Occipital lobe (tissue), 3 donors: Measurements from ENCODE around the gene GRK5. TPM values are rescaled to one million over a fixed set of nuclear protein-coding genes. Genes with fewer than 3 reads are reported as not detected.

Experiments
- DNase-seq: peaks from one replicate; lab custom pipeline; 2025; lab: John Stamatoyannopoulos, UW
- small RNA-seq: library from RNA; depleted of rRNA; stranded (forward); fragments of <200 nt; gene quantifications from one replicate; pipeline ENCODE3, GENCODE V24; 2014
- total RNA-seq: library from RNA; depleted of rRNA; stranded (reverse); fragments of >200 nt; gene quantifications from one replicate; pipeline ENCODE4 v1.2.3, GENCODE V29; 2014

The GRK5 gene
- total RNA-seq, 1 donor from 2014 or later = 17.3 TPM

DNA sequence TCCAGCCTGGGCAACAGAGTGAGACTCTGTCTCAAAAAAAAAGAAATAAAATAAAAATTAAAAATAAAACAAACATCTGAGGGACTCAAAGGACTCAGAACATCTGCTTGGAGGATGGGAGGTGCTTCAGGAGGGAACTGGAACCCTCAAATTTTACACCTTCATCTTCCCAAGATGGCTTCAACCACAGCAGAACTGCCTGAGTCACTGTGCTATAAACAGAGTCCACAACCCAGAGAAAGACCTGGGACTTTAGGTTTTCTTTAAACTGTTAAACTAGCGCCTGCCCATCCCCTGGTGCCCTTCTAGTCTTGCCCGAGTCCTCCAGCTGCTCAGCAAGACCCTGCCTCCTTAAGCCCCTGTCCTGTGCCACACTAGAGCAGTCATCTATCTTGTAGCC, 294.3 kb downstream of the GRK5 start:
- no peak for DNase-seq

GRCh38 chr10:119502209-119502608, 294.8 kb downstream of the GRK5 start:
- DNase-seq = no peak

DNA sequence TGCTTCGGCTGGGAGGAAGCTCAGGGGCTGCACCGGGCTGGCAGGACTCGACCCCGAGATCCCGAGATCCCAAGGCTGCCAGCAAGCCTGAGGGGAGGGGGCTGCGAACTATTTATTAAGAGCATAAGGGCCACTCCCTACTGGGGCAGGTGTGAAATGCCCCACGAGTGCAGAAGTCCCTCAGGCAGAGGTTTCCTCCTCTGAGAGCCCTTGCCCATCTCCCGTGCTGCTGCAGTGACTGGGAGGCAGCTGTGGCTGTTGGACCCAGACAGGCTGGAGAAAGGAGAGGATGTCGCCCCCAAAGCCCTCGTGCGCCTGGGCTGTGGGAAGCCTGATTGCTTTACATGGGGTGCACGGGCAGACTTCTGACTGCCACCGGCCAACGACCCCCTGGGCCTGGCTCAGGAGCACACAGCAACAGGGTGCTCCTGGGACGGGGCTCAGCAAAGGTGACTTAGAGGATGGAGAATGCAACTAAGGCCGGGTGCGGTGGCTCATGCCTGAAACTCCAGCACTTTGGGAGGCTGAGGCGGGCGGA, 295.3 kb downstream of the GRK5 start:
- no peak for DNase-seq

GRCh38 chr10:119503821-119504220, 296.4 kb downstream of the GRK5 start:
- no peak for DNase-seq

GRCh38 chr10:119504651-119505050, 297.3 kb downstream of the GRK5 start:
- no peak for DNase-seq

DNA sequence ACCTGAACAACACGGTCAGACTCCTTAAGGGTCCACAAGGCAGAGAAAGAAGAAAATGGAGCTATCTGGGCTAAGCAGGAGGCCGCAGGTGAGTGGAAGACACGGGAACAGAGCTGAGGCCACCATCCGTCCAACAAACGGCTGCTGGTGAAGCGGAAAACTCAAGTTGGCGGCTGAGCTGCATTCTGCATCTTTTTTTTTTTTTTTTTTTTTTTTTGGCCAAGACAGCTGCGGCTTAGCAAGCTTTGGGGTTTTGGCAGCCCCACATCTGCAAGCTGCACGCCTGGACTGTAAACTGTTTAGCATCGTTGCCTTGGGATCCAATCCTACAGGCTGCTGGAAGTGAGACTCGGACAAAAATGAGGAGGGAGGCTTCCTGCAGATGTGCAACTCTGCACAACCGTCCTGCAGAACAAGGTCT, 297.8 kb downstream of the GRK5 start:
- DNase-seq = no peak

Small RNAs within 50 kb of the gene (small RNA-seq; reads per million reads assigned to genes)
- gene MIR4681 = not detected
- not detected for gene RN7SL749P

Other genes with a start within 250 kb of the GRK5 start
- gene NANOS1, start 177.9 kb upstream of the GRK5 start, total RNA-seq = 4.8 TPM
- 81.6 TPM for gene EIF3A, start 126.8 kb upstream of the GRK5 start, total RNA-seq
- gene DENND10, start 103.5 kb upstream of the GRK5 start, total RNA-seq = 53.7 TPM
- gene SFXN4, start 41.9 kb upstream of the GRK5 start, total RNA-seq = 22.6 TPM
- gene PRDX3, start 28.8 kb upstream of the GRK5 start, total RNA-seq = 92.8 TPM